GM06990 (cell line): Measurements from ENCODE around the gene PTPRN2.

Experiments used
- DNase-seq: peaks from one replicate; pipeline ENCODE4 v3.0.0-alpha.2; 2011; ENCODE audit not compliant: insufficient read length; ENCODE audit errors: extremely low read depth
- H3K27me3 ChIP-seq: replicated peaks from 2 replicates; pipeline ENCODE4 v1.6.0; 2011; ENCODE audit warnings: low read length; ENCODE audit not compliant: control insufficient read depth, insufficient read depth
- H3K36me3 ChIP-seq: 2 replicates; pipeline ENCODE4 v1.5.1; 2011; ENCODE audit warnings: low read length; ENCODE audit not compliant: control insufficient read depth, insufficient read depth
- H3K4me3 ChIP-seq: replicated peaks from 2 replicates; pipeline ENCODE4 v1.5.1; 2011; ENCODE audit warnings: low read depth, mild to moderate bottlenecking, control low read depth, low read length
- TF ChIP-seq, protein P1 (sequence below): IDR thresholded peaks from 2 replicates; pipeline ENCODE4 v1.5.1; 2011; ENCODE audit warnings: low read length, control low read depth, mild to moderate bottlenecking, inconsistent platforms; ENCODE audit not compliant: insufficient read depth, poor library complexity, severe bottlenecking

The PTPRN2 gene

DNA sequence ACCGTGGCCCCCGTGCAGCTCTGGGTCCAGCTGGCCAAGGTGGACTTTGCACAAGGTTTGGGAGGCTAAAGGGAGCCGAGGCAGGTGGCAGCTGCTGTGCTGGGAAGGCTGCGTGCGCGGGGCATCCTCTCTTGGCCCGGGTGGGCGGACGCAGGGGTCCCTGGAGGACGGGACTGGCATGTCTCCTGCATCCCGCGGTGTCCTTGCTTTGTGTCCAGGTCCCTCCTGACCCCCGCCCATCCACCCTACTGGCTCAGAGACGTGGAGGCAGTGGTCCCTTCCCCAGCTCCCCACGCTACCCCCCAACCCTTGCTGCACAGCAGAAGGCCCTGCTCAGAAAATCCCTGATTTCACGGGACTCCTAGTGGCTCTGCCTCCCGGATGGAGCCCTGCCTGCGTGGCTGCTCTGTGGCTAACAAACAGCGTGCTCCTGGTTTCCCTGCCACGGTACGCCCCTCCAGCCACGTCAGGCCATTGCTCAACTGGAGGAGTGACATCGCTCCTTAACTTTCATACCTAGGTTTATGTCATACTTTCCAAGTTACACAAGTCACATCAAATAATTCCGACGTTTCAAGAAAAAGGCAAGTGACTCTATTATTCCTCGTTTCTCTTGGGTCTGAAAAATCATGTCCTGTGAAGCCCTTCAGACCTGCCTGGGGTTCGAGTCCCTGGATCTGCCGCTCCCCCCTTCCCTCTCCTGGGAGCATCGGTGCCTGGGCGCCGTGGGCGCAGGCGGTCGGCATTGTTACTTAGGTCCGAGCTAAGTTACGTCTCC, 829.0 kb downstream of the PTPRN2 start:
- DNase-seq, result no peak
- Histone ChIP-seq H3K36me3 (no peaks in the 10 kb centered on the region), H3K4me3 (no peak overlapping the region), H3K27me3 (no peaks in the 10 kb centered on the region)
- TF ChIP-seq, protein P1, sequence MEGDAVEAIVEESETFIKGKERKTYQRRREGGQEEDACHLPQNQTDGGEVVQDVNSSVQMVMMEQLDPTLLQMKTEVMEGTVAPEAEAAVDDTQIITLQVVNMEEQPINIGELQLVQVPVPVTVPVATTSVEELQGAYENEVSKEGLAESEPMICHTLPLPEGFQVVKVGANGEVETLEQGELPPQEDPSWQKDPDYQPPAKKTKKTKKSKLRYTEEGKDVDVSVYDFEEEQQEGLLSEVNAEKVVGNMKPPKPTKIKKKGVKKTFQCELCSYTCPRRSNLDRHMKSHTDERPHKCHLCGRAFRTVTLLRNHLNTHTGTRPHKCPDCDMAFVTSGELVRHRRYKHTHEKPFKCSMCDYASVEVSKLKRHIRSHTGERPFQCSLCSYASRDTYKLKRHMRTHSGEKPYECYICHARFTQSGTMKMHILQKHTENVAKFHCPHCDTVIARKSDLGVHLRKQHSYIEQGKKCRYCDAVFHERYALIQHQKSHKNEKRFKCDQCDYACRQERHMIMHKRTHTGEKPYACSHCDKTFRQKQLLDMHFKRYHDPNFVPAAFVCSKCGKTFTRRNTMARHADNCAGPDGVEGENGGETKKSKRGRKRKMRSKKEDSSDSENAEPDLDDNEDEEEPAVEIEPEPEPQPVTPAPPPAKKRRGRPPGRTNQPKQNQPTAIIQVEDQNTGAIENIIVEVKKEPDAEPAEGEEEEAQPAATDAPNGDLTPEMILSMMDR, result no peak

DNA sequence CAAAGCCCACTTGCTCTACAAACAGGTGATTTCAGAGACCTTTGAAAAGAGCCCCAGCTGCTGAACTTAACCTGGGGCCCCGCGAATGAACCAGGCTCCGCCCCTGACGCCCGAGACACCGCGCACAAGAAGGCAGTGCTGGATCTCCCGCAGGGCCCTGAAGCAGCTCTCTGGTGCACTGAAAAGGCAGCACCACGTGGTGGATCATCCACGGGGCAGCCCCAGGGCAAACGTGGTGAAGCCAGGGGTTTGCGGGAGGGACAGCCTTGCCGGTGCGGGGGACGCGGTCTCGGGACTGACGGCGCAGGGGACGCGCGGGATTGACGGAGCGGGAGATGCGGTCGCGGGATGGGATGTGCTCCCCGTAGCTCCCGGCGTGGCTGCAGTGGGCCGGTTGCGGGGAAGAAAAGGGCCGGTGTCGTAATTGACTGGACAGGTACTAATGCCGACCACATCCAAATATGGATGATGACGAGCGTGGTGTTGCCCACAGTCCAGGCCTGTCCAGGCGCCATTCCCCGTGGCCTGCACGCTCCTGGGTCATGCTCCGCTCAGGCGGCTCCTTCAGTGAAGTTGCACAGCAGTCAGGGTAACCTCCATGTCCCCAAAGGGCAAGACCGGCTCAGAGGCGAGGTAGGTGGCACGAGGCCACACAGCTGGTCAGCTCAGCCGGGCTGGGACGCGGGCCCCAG, 829.7 kb downstream of the PTPRN2 start:
- Histone ChIP-seq H3K27me3 (no peaks in the 10 kb centered on the region), H3K4me3 (no peak overlapping the region), H3K36me3 (no peaks in the 10 kb centered on the region)
- TF ChIP-seq, protein P1, result no peak
- no peak for DNase-seq

DNA sequence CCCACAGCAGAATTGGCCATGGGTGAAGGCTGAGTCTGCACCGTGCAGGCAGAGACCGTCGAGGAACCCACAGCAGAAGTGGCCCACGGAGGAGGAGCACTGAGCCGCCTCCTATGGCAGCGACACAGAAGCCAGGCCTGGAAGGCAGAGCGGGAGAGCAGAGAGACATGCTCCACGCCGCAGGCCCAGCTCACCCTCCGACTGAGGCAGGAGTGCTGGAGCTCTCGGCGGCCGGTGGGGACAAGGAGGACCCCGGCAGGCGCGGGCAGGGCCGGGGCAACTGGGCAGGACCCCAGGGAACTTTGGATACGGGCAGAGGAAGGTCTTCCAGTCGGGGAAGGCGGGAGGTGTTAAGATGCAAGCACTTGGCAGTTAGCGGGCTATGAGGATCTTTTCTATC, 830.4 kb downstream of the PTPRN2 start:
- no peak for DNase-seq
- TF ChIP-seq, protein P1, result no peak
- Histone ChIP-seq H3K4me3 (no peak overlapping the region), H3K27me3 (no peaks in the 10 kb centered on the region), H3K36me3 (no peaks in the 10 kb centered on the region)

DNA sequence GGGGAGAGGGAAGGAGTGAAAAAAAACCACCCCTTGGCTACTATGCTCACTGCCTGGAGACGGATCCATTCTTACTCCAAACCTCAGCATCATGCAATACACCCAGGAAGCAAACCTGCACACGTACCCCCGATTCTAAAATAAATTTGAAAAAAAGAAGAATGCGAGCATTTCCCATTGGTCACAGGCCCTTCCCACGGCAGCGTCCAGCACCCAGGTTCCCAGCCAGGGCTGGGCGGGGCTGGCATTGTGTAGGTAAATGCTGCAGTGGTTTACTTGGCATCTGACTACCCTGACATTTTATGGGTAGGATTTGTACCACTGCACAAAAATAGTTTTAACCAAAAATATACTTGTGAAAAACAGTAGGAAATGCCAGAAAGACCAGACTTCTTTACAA, 831.9 kb downstream of the PTPRN2 start:
- no peak for DNase-seq
- TF ChIP-seq, protein P1, result no peak
- no peak overlapping the region for H3K4me3 ChIP-seq
- no peaks in the 10 kb centered on the region for H3K27me3 ChIP-seq
- no peaks in the 10 kb centered on the region for H3K36me3 ChIP-seq

DNA sequence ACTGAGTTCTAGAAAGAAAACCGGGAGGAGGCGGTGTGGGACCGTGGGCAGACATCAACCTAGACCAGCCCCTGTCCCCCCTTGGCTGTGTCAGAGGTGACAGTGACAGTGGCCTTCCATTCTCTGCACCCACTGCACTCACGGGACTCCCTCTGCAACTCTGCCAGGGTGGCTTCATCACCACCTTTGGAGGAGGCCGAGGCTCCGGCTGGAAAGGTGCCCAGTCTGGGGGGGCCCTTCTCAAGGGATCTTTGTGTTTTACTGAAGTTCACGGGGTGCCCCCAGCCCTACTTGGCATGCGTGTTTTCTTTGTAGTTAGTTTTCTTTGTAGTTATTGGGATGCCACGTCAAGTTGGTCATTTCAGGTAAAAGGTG, 833.2 kb downstream of the PTPRN2 start:
- Histone ChIP-seq H3K4me3 (no peak overlapping the region), H3K36me3 (no peaks in the 10 kb centered on the region), H3K27me3 (no peaks in the 10 kb centered on the region)
- TF ChIP-seq, protein P1, result no peak
- no peak for DNase-seq
